HPDE6-E6E7 (cell line): ENCODE measurements around the gene PTPRT.

ENCODE experiments used
- DNase-seq: peaks from one replicate; pipeline ENCODE4 v3.0.0; 2011; ENCODE audit warnings: missing footprints; ENCODE audit errors: extremely low spot score

The PTPRT gene

DNA sequence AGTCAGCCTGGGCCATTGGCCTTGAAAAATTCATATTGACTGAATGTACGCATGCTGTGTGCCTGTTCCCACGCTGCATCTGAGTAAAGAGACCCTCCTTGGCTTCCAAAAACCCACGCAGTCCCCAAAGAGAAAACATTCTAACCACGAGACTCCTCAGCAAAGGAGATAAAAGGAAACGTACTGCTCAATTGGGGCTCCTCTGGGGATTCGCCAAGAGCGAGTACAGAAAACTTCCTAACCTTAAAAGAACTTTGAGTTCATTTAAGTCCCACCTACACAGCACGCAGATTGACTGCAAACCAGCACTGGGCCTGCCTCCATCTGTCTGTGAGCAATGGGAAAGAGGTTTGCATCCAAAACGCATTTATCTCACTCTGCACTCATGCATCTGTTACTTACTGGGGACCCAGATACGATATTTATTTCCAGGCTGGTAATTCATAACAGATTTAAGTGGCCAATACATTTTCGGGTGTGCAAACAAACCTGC, 1065.7 kb downstream of the PTPRT start:
- DNase-seq = no peak

DNA sequence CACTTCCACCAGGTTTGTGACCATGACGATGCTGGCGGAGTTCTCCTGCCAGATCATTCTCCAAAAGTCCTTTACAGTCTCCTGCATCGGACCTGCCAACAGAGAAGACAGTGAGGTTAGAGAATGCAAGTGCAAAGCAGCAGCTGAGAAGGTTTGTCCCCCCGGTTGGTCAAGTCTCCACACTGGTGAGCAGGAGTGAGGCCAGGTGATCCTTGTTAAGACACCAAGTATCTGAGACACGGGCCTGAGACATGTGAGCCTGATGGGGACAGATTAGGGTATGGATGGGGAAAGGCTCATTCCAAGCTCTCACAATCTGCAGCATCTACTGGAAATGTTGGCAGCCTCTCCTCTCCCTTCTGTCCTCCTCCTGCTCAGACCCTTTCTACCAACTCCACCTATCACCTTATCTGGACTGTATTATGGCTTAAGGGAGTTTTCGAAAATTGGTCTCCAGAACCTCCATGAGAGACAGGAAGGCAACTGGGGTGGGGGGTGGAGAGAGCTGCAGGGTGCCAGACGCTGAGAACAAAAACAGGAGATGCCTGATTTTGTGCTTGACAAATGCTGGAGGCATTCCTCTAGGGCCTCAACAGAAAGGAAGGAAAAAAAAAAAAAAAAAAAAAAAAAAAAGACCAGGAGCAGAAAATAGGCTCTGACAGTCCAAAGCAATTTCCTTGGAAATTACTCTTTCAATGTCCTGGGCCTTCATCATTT, 1071.1 kb downstream of the PTPRT start:
- no peak for DNase-seq

DNA sequence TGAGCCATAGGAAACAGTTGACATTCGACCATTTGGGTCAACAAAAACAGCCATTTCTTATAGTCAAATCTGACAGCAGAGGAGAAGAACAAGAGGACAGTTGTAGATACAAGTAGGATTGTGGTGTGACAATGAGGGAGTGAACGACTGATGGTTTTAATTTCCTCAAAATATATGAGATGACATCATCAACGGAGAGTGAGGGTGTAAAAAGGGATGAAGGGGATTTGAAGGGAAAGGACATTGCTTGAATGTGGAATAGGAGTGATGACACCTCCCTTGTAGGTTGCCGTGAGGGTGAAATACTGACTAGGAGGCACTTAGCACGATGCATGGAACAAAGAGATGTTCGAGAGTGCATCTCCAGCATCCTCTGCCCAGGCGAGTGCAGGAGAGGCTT, 1071.7 kb downstream of the PTPRT start:
- no peak for DNase-seq

DNA sequence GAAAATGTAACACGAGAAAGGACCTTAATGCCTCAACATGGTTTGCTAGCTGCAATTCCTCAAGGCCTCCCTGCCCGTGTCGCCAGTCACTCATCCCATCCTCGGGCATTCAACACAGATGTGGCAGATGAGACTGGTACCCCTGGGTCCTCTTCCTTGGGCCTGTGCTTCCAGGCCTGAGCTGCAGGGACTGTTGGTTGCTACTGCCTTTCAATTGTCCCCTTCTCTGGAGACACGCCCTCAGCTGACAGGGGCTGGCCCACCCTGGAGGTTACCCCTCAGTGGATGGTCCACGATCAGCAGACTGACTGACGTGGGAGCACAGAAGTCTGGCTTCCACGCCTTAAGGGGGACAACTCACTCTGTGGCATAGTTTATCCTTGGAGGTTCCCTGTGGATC, 1076.5 kb downstream of the PTPRT start:
- no peak for DNase-seq

DNA sequence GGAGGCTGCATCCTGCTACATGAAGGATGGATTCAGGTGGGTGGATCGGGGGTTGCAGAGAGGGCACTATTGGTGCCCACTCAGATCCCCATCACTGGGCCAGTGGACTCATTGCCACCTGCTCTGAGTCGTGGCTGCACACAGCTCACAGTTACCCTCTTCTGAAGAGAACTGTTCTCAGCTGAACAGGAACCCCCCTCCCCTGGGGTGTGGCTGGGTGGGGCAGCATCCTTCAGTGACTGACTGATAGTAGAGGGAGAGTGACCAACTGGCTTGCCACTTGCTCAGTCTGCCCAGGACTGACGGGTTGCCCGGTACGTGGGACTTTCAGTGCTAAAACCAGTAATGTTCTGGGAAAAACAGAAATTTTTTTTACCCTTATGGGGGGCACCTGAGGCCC, 1077.5 kb downstream of the PTPRT start:
- DNase-seq = no peak

DNA sequence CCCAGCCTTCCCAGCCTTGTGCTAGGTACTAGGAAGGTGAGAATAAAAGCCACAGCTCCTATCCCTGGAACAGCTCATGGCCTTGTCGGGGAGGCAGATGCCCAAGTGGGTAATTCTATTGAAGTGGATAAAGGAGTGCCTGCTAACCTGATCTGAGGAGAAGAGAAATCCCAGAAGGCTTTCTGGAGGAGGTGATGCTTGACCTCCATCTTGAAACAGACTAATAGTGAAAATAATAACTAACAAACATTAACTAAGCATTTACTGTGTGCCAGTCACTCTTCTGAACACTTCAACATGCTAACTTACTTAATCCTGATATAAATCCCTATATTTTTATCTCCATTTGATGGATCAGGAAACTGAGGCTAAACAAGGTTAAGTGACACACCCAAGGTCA, 1078.4 kb downstream of the PTPRT start:
- no peak for DNase-seq

DNA sequence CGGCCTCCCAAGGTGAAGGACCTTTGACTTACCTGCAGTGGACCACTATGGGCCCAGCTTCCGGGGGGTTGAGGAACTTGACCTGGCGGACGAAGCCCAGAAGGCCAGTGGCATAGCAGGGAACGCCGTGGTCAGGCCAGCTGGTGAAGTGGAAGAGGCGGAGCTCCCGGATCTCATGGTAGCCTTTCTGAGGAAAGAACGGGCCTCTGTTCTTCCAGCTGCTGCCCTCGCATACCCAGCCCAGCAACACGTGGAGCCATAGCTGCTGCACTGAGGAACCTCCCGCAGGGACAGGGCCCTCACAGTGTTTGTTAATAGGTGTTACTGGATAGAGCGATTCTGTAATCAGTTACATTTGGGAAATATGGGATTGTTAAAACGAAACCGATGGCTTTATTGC, 1079.4 kb downstream of the PTPRT start:
- DNase-seq = no peak

DNA sequence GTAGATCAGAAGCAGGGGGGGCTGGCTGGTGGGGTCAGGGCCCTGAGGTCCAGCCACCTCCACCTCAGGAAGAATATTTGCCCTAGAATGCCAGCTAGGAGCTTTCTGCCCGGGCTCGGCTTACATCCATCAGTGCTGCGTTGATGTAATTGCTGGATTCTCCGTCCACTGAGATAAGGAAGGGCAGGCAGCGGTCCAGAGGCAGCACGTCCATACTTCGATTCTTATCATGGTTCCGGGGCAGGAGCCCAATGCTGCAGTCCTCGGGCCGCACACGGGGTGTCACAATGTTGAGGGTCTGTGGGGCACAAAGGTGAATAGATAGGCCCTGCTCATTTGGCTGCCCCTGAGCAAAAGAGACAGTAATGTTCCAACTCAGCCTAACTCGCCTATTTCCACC, 1087.7 kb downstream of the PTPRT start:
- no peak for DNase-seq

DNA sequence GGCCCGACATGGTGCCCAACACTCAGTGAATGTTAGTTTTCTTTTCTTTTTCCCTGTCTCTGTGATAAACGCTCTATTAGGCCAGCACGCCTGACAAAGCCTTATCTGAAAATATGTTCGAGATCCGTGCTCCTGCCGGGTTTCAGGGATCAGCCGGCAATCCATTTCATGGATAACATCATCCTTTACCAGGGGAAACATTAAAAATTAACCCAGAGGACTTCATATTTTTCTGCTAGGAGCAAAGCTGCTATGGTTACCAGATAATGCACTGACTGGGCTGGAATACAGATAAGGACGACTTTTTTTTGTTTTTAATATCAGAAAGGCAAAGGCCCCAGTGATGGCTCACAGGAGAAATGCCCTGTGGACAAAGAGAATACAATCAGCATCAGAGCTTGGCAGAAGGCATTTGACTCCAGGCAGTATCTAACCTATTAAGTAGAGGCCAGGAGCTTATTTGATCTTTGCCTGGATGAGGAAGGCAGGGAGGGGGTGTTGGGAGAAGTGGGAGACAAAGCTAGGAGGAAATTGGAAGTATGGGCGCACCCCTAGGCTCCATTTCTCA, 1089.5 kb downstream of the PTPRT start:
- no peak for DNase-seq

DNA sequence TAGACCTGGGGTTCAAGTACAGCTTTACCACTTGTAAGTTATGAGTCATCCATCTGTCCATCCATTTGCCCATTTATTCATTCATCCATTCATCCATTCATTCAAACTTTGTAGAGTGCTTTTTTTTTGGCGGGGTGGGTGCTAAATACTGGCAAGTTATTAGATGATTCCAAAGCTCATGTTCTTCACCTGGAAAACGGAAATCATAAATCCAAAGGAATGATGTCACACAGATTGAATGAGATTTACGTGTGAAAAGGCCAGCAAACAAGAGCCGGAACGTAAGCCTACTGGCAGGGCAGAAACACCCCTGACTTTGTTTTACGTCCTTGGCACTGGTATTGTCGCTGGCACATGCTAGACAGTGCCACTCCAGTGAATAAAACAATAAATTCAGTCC, 1090.6 kb downstream of the PTPRT start:
- DNase-seq = no peak

DNA sequence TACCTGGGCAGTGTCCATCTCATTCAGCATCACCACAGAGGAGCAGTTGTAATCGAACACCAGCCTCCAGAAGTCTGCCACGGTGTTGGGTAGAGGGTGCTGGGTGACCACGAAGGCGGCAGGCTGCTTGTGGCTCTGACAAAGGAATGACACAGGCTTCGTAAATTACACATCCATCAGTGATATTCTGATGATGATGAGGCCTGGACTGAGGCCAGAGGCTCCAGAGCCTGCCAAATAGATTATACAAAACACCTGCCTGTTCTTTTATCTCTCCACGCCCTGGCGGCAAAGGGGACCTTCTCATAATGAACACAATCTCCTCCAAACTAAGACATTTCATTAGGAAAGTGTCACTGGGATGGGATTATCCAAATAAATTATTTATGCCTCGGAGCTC, 1091.3 kb downstream of the PTPRT start:
- no peak for DNase-seq

DNA sequence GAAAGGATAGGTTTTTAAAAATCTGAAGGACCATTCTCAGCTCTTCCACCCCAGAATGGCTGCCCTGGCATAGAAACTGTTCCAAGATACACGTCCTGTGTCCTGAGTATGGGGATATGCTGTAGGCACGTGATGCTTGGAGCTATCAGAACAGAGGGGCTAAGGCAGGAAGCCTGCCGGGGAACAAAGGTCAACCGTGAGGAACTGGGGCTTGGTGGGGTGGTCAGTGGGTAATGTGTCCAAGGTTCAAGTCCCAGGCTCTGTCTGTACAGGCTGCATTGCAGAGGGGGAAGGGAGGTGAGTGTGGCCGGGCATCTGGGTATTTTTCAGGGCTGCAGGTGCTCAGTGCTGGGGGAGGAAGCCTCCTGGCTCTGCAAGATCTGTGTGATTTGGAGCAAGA, 1092.0 kb downstream of the PTPRT start:
- DNase-seq = no peak

DNA sequence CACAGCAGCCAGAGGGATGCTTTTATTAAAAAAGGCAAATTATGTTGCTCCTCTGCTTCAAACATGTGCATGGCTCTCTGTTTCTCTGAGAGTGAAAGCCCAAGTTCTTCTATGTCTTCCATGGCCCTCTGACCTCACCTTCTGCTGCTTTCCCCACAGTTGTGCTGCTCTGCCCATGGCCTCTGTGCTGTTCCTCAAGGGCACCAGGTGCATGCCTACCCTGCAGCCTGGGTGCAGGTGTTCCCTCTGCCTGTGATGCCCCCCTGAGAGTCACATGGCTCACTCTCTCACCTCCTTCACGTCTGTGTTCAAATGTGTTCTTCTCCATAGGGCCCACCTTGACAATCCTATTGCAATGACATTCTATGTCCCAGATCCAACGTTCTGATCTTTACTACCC, 1094.5 kb downstream of the PTPRT start:
- DNase-seq = no peak

DNA sequence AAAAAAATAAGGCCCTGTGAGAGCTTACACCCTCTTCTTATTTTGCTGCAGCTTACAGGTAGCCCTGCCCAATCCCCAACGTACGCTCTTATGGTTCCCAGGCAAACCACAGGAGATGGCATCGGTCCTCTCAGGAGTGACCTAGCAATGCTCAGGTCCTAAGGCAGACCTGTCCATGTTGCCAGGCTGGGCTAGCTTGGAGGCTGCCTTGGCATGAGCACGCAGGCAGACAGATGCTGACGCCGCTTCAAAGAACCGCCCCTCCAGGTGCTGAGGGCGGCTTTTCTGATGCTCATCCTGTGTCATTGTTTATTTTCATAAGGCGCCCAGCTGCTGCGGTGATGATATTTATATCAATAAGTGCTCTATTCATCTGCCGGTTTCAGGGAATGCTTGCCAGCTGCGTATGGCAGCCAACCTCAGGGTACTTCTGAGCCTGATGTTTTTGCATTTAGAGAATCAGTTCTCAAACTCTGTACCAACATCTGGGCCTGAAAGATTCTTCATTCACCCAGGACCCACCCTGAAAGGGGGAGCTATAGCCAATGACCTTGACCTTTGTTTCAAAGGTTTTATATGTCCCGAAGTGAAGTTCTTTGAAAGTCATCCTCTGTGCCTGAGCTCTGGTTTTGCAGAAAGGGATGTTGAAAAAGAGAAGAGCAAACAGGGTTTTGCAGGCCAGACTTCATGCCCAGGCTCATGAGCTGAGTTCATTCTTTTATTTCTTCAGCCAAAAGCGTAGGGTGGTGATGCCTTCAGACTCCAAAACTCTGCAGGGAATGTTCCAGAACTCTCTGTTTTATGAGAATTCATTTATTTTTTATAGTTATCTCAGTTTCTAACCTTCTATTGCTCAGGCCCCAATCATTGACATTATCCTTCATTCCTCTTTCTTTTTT, 1095.9 kb downstream of the PTPRT start:
- no peak for DNase-seq

DNA sequence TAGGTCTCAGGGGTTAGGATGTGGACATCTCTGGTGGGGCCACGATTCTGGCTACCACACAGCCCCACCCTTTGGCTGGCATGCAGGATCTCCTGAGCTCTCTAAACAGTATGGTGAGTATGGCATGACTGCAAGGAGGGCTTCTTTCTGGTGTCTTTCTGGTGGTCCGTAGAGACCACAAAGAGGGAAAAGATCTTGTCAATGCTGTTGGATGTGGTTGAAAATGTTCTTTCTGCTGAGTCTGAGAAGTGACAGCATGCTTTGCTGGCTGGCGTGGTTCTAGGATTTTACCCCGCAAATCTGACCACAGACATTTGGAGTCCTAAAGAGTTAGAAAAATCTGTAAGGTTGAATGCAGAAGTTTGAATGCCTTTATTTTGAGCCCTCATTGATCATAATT, 1096.7 kb downstream of the PTPRT start:
- DNase-seq = no peak

DNA sequence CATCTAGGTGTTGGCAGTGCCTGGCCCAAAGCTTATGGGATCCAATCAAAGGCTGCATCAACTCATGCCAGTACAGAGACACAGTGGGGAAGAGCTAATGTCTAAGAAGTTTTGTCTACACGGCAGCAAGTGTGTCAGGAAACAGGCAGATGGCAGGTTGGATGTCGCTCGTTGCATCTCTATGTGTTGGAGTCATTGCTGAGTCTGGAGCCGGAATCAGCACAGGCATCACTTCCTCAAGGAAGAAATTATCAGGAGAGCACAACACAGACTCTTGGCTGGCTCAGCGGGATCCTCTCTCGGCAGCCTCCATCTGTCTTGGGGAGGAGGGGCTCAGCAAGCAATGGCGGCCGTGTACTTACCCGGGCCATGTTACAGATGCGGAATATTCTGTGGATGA, 1104.3 kb downstream of the PTPRT start:
- DNase-seq = no peak

DNA sequence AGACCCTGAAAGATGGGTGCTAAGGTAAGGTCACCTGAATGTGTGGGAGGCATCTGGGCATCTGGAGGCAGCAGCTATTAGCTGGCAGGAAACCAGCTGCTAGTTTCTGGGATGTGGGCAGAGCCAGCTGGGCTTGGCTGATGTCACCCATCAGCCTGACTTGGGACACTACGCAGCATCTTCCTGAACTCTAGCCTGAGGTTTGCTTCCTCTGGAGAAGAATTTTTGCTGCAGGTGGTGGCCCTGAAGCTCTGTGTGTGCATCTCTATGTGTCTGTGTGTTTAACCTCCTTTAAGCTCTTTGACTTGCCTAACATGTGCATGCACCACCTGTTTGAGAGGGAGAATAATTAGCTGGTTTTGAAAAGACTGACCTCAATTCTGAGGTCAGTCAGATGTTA, 1106.4 kb downstream of the PTPRT start:
- no peak for DNase-seq

DNA sequence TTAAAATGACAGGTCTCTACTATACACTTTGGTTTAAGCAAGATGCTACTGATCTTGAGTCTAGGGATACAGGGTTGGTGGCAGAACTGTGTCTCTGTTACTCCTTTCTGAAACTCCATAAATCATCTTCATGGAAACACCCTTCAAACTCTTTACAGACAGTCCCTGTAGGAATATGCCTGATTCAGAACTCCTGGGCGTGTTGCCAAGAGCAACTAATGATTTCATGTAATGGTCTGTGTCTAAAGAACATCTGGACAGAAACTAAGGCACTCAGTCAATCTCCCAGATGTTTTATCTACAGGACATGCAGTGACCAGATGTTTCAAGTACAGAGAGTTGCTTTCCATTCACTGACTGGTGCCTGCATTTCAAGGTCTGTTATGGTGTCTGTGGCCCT, 1107.1 kb downstream of the PTPRT start:
- no peak for DNase-seq

DNA sequence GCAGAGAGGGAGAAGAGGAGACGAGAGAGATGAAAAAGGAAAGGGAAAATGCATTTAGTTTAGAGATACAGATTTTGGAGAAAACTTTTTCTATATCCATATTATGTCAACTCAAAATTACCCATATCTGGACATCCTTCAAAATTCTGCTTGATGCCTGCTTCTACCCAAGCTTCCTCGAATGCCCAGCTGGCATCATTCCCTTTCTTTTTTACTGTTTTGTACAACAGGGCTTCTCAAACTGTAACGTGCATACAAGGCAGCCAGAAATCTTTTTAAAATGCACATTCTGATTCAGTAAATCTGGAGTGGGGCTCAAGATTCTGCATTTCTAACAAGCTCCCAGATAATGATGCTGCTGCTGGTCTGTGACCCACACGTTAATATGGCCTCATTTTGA, 1108.8 kb downstream of the PTPRT start:
- DNase-seq = no peak

DNA sequence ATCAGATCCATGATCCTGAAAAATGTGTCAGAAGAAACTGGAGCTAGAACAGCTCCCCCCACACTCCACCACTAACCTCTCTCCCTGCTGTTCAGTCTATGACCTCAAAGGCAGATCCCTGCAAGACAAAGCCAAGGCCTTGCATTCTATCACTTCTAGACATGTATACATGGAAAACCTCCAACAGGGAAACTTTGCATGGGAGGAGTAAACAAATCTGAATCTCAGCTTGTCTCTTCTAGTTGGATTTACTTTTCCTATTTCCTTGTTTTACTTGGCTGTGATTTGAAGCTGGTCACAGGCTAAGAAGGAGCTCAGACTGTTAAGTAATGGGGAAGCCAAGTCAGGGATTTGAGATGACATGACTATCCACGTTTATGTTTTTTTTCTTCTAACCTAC, 1114.8 kb downstream of the PTPRT start:
- DNase-seq = no peak

DNA sequence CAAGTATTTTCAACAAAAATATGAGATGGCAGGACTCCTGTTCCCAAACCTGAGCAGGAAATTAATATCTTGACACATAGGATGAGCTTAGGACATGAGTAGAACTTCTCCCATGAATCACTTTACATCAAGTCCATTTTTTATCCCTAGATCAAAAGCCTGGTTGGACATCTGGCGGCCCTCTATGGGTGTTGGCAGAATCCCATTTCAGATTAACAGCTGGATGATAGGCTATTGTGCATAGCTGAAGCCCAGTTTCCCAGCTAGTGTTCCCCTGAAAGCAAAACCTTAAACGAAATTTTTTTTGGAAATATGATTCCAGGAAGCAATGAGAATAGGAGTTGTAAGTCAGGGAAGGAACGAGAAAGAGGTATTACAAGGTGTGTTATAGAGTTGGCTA, 1122.1 kb downstream of the PTPRT start:
- DNase-seq = no peak

DNA sequence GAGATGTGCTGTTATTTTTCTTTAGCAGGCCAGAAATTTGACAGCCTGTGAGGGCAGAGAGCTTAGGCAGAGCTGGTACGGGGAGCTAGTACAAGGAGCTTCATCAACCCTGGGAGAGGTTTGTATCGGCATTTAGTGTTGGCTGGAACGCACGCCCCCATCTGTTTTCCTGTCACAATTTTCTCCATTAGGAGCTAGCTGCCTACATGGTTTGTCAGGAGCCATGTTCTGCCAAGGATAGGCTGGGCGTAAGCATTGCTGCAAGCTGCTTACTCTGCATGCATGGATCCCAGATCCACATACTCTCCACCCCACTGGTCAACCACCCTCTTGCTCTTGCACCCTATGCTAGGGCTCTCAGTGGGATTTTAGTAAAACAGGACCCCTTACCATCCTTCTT, 1122.5 kb downstream of the PTPRT start:
- no peak for DNase-seq

DNA sequence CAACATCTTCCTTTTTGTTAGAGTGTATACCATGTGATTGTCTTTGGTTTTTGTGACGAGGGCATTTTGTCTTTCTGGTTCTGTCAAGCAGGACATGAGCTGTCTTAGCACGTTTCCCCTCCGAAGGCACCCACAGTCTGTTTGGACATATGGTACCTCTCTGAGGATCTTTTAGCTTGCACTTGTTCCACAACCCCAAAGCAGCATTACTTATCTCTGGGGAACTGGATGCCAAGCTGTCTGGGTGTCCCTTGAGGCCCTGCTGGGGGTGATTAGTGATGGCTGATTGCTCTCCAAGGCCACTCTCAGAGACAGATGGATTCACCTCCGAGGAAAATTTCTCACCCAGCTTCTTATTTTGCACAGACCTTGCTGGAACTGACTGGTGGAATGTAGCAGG, 1126.6 kb downstream of the PTPRT start:
- no peak for DNase-seq
